ENCODE results near the gene PLAU.
"Not testable (repeated sequence)": the region's sequence is repeated elsewhere in the genome, so short reads cannot be mapped to it uniquely, and the experiment has no call there.

Gene PLAU

GRCh38 chr10:73920089-73920488 lies 9.2 kb downstream of the PLAU start:
- Mint-ChIP-seq H3K27me3 (peaks cover 17% of the 10 kb centered on the region), H3K27ac (no peak overlapping the region), H3K9me3 (no peaks in the 10 kb centered on the region), H3K4me3 (no peak overlapping the region), H3K4me1 (peaks cover 39% of the 10 kb centered on the region), H3K36me3 (no peaks in the 10 kb centered on the region)

DNA sequence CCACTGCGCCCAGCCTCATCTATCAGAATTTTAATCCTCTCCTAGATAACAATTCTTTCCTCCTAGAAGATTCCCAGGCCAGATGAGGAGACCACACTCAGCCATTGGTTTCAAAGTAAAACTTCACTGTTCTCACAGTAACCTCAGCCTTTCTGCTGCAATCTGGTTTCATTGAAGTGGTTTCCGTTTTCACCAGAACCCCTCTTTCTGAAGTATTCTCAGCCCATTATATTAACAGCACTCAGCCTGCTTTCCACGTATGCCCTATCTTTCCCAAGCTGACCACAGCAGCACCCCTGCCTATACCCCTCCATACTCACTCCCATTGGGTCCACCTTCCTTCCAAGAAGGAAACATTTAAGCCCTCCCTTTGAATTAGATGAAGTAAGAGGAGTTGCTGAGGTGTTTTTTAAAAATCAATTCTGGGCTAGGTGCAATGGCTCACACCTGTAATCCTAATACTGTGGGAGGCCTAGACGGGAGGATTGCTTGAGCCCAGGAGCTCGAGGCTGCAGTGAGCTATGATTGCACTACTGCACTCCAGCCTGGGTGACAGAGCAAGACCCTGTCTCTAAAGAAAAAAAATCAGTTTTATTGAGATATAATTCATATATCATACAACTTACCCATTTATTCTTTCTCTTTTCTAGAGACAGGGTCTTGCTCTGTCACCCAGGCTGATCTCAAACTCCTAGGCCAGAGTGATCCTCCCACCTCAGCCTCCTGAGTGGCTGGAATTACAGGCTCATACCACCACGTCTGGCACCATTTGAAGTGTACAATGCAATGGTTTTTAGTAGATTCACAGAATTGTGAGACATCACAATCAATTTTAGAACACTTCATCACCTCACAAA lies 11.3 kb downstream of the PLAU start:
- peaks cover 39% of the 10 kb centered on the region for H3K4me1 Mint-ChIP-seq
- H3K9me3 Mint-ChIP-seq = no peaks in the 10 kb centered on the region
- H3K4me3 Mint-ChIP-seq = peak overlapping the region; percentile 51
- H3K36me3 Mint-ChIP-seq = no peaks in the 10 kb centered on the region
- peak overlapping the region; percentile 52 for H3K27ac Mint-ChIP-seq
- peaks cover 19% of the 10 kb centered on the region for H3K27me3 Mint-ChIP-seq

- Mint-ChIP-seq H3K4me3 (peak overlapping the region; percentile 51), H3K9me3 (no peaks in the 10 kb centered on the region), H3K27ac (peak overlapping the region; percentile 39), H3K27me3 (peaks cover 25% of the 10 kb centered on the region), H3K36me3 (no peaks in the 10 kb centered on the region), H3K4me1 (peaks cover 39% of the 10 kb centered on the region)
Observed at GRCh38 chr10:73922864-73923133, 11.9 kb downstream of the PLAU start.

- peak overlapping the region; percentile 79 for H3K27ac Mint-ChIP-seq
- peaks cover 26% of the 10 kb centered on the region for H3K27me3 Mint-ChIP-seq
- H3K4me1 Mint-ChIP-seq = peaks cover 39% of the 10 kb centered on the region
- H3K9me3 Mint-ChIP-seq = no peaks in the 10 kb centered on the region
- no peaks in the 10 kb centered on the region for H3K36me3 Mint-ChIP-seq
- H3K4me3 Mint-ChIP-seq = no peak overlapping the region
Observed at GRCh38 chr10:73923935-73924598, 13.1 kb downstream of the PLAU start.

GRCh38 chr10:73924935-73925334 lies 14.0 kb downstream of the PLAU start:
- H3K4me3 Mint-ChIP-seq = no peak overlapping the region
- H3K4me1 Mint-ChIP-seq = peaks cover 36% of the 10 kb centered on the region
- H3K9me3 Mint-ChIP-seq = no peaks in the 10 kb centered on the region
- peaks cover 26% of the 10 kb centered on the region for H3K27me3 Mint-ChIP-seq
- peak overlapping the region; percentile 79 for H3K27ac Mint-ChIP-seq
- no peaks in the 10 kb centered on the region for H3K36me3 Mint-ChIP-seq

DNA sequence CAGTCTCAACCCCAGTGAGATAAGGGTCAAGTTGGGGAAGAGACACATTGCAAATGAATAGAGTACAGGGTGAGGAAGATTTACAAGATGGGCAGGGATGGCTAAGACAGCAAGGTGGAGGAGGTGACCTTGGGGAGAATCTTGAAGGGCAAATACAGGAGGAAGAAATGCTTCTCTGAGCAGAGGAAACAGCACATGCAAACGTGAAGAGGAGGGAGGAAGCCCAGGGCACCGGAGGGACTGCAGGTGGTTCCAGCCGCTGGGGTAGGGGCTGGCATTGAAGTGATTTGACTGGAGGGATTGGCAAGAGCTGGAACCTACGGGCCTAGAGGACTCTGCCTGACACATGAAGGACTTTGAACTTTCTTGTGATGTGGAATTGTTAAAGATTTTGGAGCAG lies 14.6 kb downstream of the PLAU start:
- Mint-ChIP-seq H3K27ac (no peak overlapping the region), H3K9me3 (no peaks in the 10 kb centered on the region), H3K36me3 (no peaks in the 10 kb centered on the region), H3K4me3 (no peak overlapping the region), H3K27me3 (peaks cover 26% of the 10 kb centered on the region), H3K4me1 (peaks cover 31% of the 10 kb centered on the region)

DNA sequence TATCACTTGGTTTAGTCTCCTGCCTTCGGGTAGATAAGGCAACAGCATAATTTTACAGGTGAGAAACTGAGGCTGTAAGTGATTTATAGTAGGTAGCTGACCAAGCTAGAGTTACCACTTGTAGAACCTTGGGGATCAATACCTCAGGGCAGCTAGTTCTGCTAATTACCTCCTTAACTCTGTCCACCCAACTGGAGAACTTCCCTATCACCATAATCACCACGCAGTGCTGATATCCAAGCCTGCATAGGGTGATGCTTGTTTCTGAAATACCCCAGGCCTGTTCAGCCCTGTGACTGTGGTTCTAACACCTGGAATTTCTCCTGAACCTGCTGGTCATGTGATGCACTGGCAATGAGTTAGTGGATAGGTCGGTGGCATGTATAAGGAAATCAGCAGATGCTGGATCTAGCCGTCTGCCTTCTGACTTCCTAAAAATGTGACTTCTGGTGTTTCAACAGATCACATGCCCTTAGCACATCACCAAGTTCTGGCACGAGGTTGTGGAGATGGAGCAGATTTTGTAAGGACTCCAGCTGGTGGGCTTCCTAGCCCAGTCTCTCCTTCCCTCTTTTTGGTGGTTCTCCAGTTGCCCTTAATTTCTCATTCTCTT lies 15.3 kb downstream of the PLAU start:
- H3K4me1 Mint-ChIP-seq = peaks cover 27% of the 10 kb centered on the region
- H3K27me3 Mint-ChIP-seq = peaks cover 26% of the 10 kb centered on the region
- no peaks in the 10 kb centered on the region for H3K36me3 Mint-ChIP-seq
- H3K27ac Mint-ChIP-seq = no peak overlapping the region
- no peak overlapping the region for H3K4me3 Mint-ChIP-seq
- no peaks in the 10 kb centered on the region for H3K9me3 Mint-ChIP-seq

- peaks cover 18% of the 10 kb centered on the region for H3K4me1 Mint-ChIP-seq
- H3K36me3 Mint-ChIP-seq, H3K9me3 Mint-ChIP-seq, H3K27ac Mint-ChIP-seq, H3K4me3 Mint-ChIP-seq: not testable (repeated sequence)
- H3K27me3 Mint-ChIP-seq = peaks cover 11% of the 10 kb centered on the region
Observed at GRCh38 chr10:73930630-73931327, 19.8 kb downstream of the PLAU start.

GRCh38 chr10:73931767-73932619 lies 21.1 kb downstream of the PLAU start:
- Mint-ChIP-seq H3K4me3 (peak overlapping the region; percentile 19), H3K27me3 (peaks cover 7% of the 10 kb centered on the region), H3K4me1 (peaks cover 18% of the 10 kb centered on the region), H3K36me3 (no peaks in the 10 kb centered on the region), H3K27ac (peak overlapping the region; percentile 82), H3K9me3 (no peaks in the 10 kb centered on the region)

GRCh38 chr10:73932620-73933112 lies 21.7 kb downstream of the PLAU start:
- H3K4me3 Mint-ChIP-seq = peak overlapping the region; percentile 19
- peaks cover 3% of the 10 kb centered on the region for H3K27me3 Mint-ChIP-seq
- no peaks in the 10 kb centered on the region for H3K36me3 Mint-ChIP-seq
- H3K9me3 Mint-ChIP-seq = no peaks in the 10 kb centered on the region
- H3K4me1 Mint-ChIP-seq = peaks cover 18% of the 10 kb centered on the region
- peak overlapping the region; percentile 82 for H3K27ac Mint-ChIP-seq

- Mint-ChIP-seq H3K27ac (no peak overlapping the region), H3K4me3 (no peak overlapping the region), H3K27me3 (no peaks in the 10 kb centered on the region), H3K4me1 (peaks cover 18% of the 10 kb centered on the region), H3K36me3 (no peaks in the 10 kb centered on the region), H3K9me3 (no peaks in the 10 kb centered on the region)
Observed at GRCh38 chr10:73934074-73934473, 23.1 kb downstream of the PLAU start.

GRCh38 chr10:73935895-73936294 lies 25.0 kb downstream of the PLAU start:
- H3K27me3 Mint-ChIP-seq = no peaks in the 10 kb centered on the region
- peaks cover 23% of the 10 kb centered on the region for H3K4me1 Mint-ChIP-seq
- H3K9me3 Mint-ChIP-seq = no peaks in the 10 kb centered on the region
- no peaks in the 10 kb centered on the region for H3K36me3 Mint-ChIP-seq
- H3K4me3 Mint-ChIP-seq = no peak overlapping the region
- no peak overlapping the region for H3K27ac Mint-ChIP-seq

DNA sequence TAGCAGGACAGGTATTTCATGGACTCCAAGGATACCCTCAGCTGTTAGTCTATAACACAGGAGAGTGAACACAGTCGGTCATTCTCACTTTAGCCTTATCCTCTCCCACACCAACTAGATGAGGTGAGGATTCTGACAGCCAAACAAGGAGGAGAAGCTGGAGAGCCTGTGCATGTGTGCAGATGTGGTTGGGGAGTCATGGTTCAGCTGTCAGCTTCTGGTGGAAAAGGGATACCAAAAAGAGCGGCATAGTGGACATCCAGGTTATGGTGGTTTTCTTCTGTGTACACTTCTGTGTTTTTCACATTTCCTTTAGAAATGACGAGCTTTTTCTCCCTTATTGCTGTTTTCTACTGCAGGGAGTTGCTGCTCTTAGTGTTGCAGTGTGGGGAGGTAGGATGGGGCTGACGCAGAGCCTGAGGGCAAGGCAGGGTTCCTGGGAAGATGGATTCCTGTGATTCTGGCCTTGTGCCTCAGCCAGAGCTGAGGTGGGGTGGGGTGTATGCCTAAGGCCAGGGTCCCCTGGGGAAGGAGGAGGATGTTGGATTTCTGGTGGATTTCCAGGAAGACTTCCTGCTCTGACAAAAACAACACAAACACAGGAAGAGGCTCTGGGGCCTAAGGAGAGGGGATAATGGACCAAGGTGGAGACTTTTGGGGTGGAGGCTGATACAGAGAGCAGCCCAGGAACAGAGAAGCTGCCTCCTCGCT lies 26.6 kb downstream of the PLAU start:
- H3K27me3 Mint-ChIP-seq = no peaks in the 10 kb centered on the region
- H3K9me3 Mint-ChIP-seq = no peaks in the 10 kb centered on the region
- no peak overlapping the region for H3K4me3 Mint-ChIP-seq
- peaks cover 15% of the 10 kb centered on the region for H3K4me1 Mint-ChIP-seq
- H3K36me3 Mint-ChIP-seq = no peaks in the 10 kb centered on the region
- peak overlapping the region; percentile 59 for H3K27ac Mint-ChIP-seq

DNA sequence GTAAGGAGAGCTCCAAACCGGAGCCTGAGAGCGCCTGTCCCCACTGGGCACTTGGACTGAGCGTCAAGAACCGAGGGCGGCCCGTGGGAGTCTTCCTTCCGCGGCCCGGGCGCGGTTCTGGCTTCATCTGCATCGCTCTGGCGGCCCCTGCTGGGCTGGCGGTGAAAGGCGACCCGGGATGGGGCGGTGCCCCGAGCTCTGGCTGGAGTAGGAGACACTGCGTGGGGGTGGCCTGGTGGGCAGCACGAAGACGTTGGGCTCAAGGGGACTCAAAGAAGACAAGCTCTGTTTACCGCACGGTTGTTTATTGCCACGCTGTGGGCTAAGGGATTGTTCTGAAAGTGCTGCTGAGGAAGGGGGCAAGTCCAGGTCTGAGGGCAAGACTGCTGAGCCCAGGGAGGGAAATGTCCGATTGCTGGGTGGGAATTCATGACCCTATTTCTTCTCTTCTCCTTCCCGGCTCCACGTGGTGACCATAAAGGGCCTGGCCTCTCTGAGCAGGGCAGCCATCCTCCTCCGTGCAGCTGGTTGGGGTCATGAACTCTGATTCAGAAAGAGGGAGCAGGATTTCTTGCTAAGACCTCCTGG lies 29.8 kb downstream of the PLAU start:
- H3K27ac Mint-ChIP-seq = no peak overlapping the region

More for the DNA sequence above, 29.8 kb downstream of the PLAU start:
- Mint-ChIP-seq H3K27me3 (no peaks in the 10 kb centered on the region), H3K4me3 (peak overlapping the region; percentile 7), H3K9me3 (no peaks in the 10 kb centered on the region), H3K4me1 (peaks cover 7% of the 10 kb centered on the region), H3K36me3 (no peaks in the 10 kb centered on the region)
